Right renal cortex interstitium (tissue), 3 donors: ENCODE data around the gene TMTC2. TPM values are rescaled to one million over a fixed set of nuclear protein-coding genes. Genes with fewer than 3 reads are reported as not detected.

Source experiments
- DNase-seq, 3 donors: peaks; one replicate each; pipeline ENCODE4 v3.0.0-alpha.2; 2013; ENCODE audit warnings: low read depth in 3 of 3, low spot score in 2 of 3
- polyA plus RNA-seq, 3 donors: library from polyadenylated mRNA; unstranded; fragments of 120-200 nt; gene quantifications; one replicate each; pipeline ENCODE4 v1.2.1, GENCODE V29; 2013; ENCODE audit not compliant: insufficient read length in 3 of 3

Gene TMTC2
- polyA plus RNA-seq, 3 donors, result 32.5 to 40.5 (median 36.5) TPM

GRCh38 chr12:82937151-82937550 is 250.4 kb downstream of the TMTC2 start:
- DNase-seq, result no peak

- DNase-seq, result no peak
These were observed 255.8 kb downstream of the TMTC2 start for GRCh38 chr12:82942521-82942920.

GRCh38 chr12:82942991-82943401 is 256.3 kb downstream of the TMTC2 start:
- no peak for DNase-seq

GRCh38 chr12:82948491-82948890 is 261.8 kb downstream of the TMTC2 start:
- DNase-seq, result no peak

- DNase-seq, result no peak
These were observed 263.6 kb downstream of the TMTC2 start for GRCh38 chr12:82950356-82950755.

- DNase-seq, result no peak
These were observed 266.2 kb downstream of the TMTC2 start for GRCh38 chr12:82952946-82953345.

GRCh38 chr12:82953397-82953796 is 266.7 kb downstream of the TMTC2 start:
- no peak for DNase-seq

GRCh38 chr12:82954064-82954463 is 267.4 kb downstream of the TMTC2 start:
- no peak for DNase-seq

- DNase-seq, result no peak
These were observed 267.9 kb downstream of the TMTC2 start for GRCh38 chr12:82954572-82954971.

GRCh38 chr12:82955043-82955442 is 268.3 kb downstream of the TMTC2 start:
- DNase-seq, result no peak

- no peak for DNase-seq
These were observed 272.3 kb downstream of the TMTC2 start for GRCh38 chr12:82958966-82959365.

GRCh38 chr12:82959821-82960220 is 273.1 kb downstream of the TMTC2 start:
- no peak for DNase-seq

- DNase-seq, result no peak
These were observed 275.1 kb downstream of the TMTC2 start for GRCh38 chr12:82961835-82962234.

- no peak for DNase-seq
These were observed 277.2 kb downstream of the TMTC2 start for GRCh38 chr12:82963956-82964355.

GRCh38 chr12:82964446-82964845 is 277.7 kb downstream of the TMTC2 start:
- DNase-seq, result no peak

- no peak for DNase-seq
These were observed 279.4 kb downstream of the TMTC2 start for GRCh38 chr12:82966001-82966559.

- DNase-seq, result no peak
These were observed 282.1 kb downstream of the TMTC2 start for GRCh38 chr12:82968631-82969367.

- no peak for DNase-seq
These were observed 283.9 kb downstream of the TMTC2 start for GRCh38 chr12:82970614-82971013.

- DNase-seq, result no peak
These were observed 284.9 kb downstream of the TMTC2 start for GRCh38 chr12:82971584-82971983.

GRCh38 chr12:82972624-82973023 is 285.9 kb downstream of the TMTC2 start:
- DNase-seq, result no peak

GRCh38 chr12:82973592-82973991 is 286.9 kb downstream of the TMTC2 start:
- DNase-seq, result peak; percentile 20 to 57 (median 52)

- no peak for DNase-seq
These were observed 294.4 kb downstream of the TMTC2 start for GRCh38 chr12:82981150-82981549.

GRCh38 chr12:82994117-82994516 is 307.4 kb downstream of the TMTC2 start:
- DNase-seq, result no peak
